ENCODE data around the gene PRMT9. TPM values are rescaled to one million over a fixed set of nuclear protein-coding genes. Genes with fewer than 3 reads are reported as not detected.

Gene PRMT9
- total and polyA plus RNA-seq, 2 of the 4 experiments (the other 2 are of a cell fraction), result 5.0 to 14.2 TPM

DNA sequence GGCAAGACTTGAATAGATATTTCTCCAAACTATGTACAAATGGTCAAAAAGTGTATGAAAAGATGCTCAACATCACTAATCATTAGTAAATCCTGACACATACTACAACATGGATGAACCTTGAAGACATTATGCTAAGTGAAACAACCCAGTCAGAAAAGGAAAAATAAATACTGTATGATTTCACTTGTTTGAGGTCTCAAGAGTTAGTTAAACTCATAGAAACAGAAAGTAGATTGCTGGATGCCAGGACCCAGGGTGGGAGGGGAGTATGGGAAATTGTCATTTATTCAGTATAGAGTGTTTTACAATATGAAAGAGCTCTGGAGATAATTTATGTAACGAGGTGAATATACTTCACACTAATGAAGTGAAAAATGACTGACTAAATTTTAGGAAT lies 32.4 kb downstream of the PRMT9 start:
- H3K27me3 ChIP-seq (ENCODE audit: control insufficient read depth, insufficient read depth, low read length), result no peaks in the 10 kb centered on the region
- H3K56ac ChIP-seq (ENCODE audit: extremely low read depth, insufficient read depth, low read length), result no peak overlapping the region
- in situ Hi-C loops (cut with MboI; ENCODE audit: low sequenced_read_pairs), result no loop called here
- no peak overlapping the region for H2BK120ac ChIP-seq (ENCODE audit: low read depth, low read length)
- H2AFZ ChIP-seq (replicated peaks; ENCODE audit: low read length, poor library complexity), result no peak overlapping the region
- no peaks in the 10 kb centered on the region for H3K9me1 ChIP-seq (ENCODE audit: insufficient read depth, low read length)
- DNase-seq (no peak), ATAC-seq (ENCODE audit: low read depth) (no peak)
- intact Hi-C loops (cut with micrococcal nuclease), result loop anchor here (1.0 kb wide), 1 partner anchor 10 kb away; no protein-coding TSS in a partner anchor
- no peak overlapping the region for H3K4me2 ChIP-seq (ENCODE audit: low read depth, low read length)
- no peak overlapping the region for H2BK20ac ChIP-seq (ENCODE audit: low read depth, low read length)
- H3K27ac ChIP-seq (ENCODE audit: insufficient read depth, low read length), result no peak overlapping the region
- TF ChIP-seq NFE2L2 (IDR thresholded peaks at IDR 0.05; ENCODE audit: low read depth, low read length) (no peak), BHLHE40 (IDR thresholded peaks at IDR 0.05; ENCODE audit: low read depth, low read length) (no peak), MXI1 (IDR thresholded peaks at IDR 0.05; ENCODE audit: borderline replicate concordance, low read depth, low read length) (no peak), FOS (IDR thresholded peaks at IDR 0.05; ENCODE audit: low read depth, low read length) (no peak), CEBPB (IDR thresholded peaks at IDR 0.05; ENCODE audit: low read depth, low read length) (no peak)
- TF ChIP-seq, protein P1, sequence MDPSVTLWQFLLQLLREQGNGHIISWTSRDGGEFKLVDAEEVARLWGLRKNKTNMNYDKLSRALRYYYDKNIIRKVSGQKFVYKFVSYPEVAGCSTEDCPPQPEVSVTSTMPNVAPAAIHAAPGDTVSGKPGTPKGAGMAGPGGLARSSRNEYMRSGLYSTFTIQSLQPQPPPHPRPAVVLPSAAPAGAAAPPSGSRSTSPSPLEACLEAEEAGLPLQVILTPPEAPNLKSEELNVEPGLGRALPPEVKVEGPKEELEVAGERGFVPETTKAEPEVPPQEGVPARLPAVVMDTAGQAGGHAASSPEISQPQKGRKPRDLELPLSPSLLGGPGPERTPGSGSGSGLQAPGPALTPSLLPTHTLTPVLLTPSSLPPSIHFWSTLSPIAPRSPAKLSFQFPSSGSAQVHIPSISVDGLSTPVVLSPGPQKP (IDR thresholded peaks at IDR 0.05; ENCODE audit: borderline replicate concordance, low read depth, low read length), result no peak
- H3K4me3 ChIP-seq (ENCODE audit: insufficient read depth, low read depth, low read length), result no peak overlapping the region
- no peak overlapping the region for H3K23ac ChIP-seq (ENCODE audit: low read depth, low read length)
- no peak overlapping the region for H3K9ac ChIP-seq (ENCODE audit: low read depth, low read length)
- no peaks in the 10 kb centered on the region for H3K4me1 ChIP-seq (ENCODE audit: control insufficient read depth, insufficient read depth, low read length)
- no peaks in the 10 kb centered on the region for H3K9me3 ChIP-seq (ENCODE audit: control insufficient read depth, insufficient read depth, low read length)
- BruUV-seq (replicated peaks), result no TSS peak
- H2BK5ac ChIP-seq (ENCODE audit: low read depth, low read length, poor library complexity, severe bottlenecking), result no peak overlapping the region
- H4K8ac ChIP-seq (ENCODE audit: low read depth in 2 of 2, low read length in 2 of 2), result no peak overlapping the region
- no peak overlapping the region for H4K91ac ChIP-seq (ENCODE audit: insufficient read depth, low read depth, low read length)
- no peak overlapping the region for H3K18ac ChIP-seq (ENCODE audit: low read depth, low read length)
- no peak overlapping the region for H4K5ac ChIP-seq (ENCODE audit: low read depth, low read length)
- H2AK9ac ChIP-seq (replicated peaks; ENCODE audit: low read depth, low read length, poor library complexity), result no peak overlapping the region
- no peak overlapping the region for H2BK15ac ChIP-seq (ENCODE audit: low read depth, low read length)
- H3K79me1 ChIP-seq (ENCODE audit: low read depth in 1 of 2, low read length in 2 of 2), result peaks cover 9 to 11% of the 10 kb centered on the region in 2 experiments; a peak in 3 of 4 replicates
- H4K20me1 ChIP-seq (ENCODE audit: insufficient read depth, low read length), result no peaks in the 10 kb centered on the region
- H3K36me3 ChIP-seq (ENCODE audit: control insufficient read depth, insufficient read depth, low read length), result peaks cover 12% of the 10 kb centered on the region
- dilution Hi-C loops (cut with HindIII; ENCODE audit: low sequenced_read_pairs, unreplicated experiment), result no loop called here
- WGBS, 2 experiments (ENCODE audit: extremely low coverage in 2 of 2, insufficient read length in 1 of 2), result no CpG with 5 or more reads among the region's 1 CpG
- POLR2A ChIA-PET (ENCODE audit: unreplicated experiment), result no interaction called here
- CTCF ChIA-PET, result no interaction called here
- H2AK5ac ChIP-seq (ENCODE audit: low read depth, low read length), result no peak overlapping the region
- H3K14ac ChIP-seq (replicated peaks; ENCODE audit: low read depth, low read length), result no peak overlapping the region
- H3K4ac ChIP-seq (ENCODE audit: low read depth, low read length), result no peak overlapping the region

All from IMR-90 (cell line).